ENCODE measurements around the gene NLGN1.

NLGN1 gene

DNA sequence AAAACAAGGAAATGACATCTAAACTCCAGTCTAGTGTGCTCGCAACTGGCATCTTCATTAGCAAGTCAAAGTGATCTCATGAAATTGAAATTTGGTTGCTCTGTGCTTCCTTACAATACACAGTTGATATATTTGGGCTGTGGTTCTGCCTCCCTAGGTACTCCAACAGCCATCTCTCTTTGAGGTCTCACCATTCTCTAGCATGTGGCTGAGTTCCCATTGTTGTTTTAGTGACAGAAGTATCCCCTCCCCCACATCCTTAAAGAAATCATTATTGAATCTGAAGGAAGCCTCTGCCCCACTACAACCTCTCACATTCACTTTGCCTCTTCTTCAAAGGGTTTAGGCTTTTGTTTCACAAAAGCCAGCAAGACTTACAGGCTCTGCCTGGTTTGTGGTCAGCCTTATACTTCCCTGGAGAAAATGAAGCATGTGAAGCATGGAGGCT lies 516.5 kb downstream of the NLGN1 start:
- DNase-seq = no peak
- H3K4me1 Mint-ChIP-seq = no peaks in the 10 kb centered on the region
- H3K27me3 Mint-ChIP-seq = no peaks in the 10 kb centered on the region
- no peak overlapping the region for H3K4me3 Mint-ChIP-seq
- no peak for ATAC-seq
- no peak overlapping the region for H3K27ac Mint-ChIP-seq
- H3K9me3 Mint-ChIP-seq = no peaks in the 10 kb centered on the region

DNA sequence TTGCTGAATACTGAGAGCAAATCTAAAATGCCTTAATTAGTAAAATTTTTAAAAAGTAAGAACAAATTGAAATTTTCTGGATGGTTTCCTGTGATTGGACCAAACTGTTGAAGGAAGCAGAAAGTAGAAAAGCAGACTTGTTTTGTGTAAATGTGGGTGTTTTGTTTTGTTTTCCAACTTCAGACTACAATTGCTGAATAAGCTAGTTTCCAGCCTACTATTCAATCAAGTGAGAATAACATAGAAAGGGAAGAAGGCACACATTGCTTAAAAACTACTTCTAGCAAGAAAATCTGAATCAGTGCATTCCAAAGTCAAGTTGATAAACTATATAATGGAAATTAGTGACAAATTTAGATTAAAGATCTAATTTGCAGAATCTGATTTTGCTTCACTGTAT lies 519.3 kb downstream of the NLGN1 start:
- H3K4me3 Mint-ChIP-seq = no peak overlapping the region
- no peak for DNase-seq
- no peaks in the 10 kb centered on the region for H3K27me3 Mint-ChIP-seq
- ATAC-seq = no peak
- no peak overlapping the region for H3K27ac Mint-ChIP-seq
- H3K9me3 Mint-ChIP-seq = no peaks in the 10 kb centered on the region
- H3K4me1 Mint-ChIP-seq = no peaks in the 10 kb centered on the region

DNA sequence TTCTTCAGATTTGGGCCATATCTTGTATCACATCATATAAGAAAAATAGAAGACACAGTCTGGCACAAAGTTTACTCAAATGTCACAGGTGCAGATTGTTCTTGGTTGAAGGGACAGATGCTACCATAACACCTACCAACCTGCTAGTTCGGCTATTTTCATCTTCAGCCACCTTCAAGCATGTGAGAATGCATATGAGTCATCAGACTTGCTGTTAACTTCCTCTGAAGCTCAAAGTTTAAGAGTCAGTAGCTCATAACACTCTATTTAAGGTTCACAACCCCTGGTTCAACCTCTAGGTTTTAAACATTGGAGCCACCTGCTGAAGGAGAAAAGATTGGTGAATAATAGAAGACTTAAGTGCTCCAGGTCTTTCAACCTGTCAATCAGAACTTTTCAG lies 522.8 kb downstream of the NLGN1 start:
- Mint-ChIP-seq H3K9me3 (no peaks in the 10 kb centered on the region), H3K27me3 (no peaks in the 10 kb centered on the region), H3K4me3 (no peak overlapping the region), H3K27ac (no peak overlapping the region), H3K4me1 (no peaks in the 10 kb centered on the region)
- ATAC-seq = no peak
- DNase-seq = no peak

DNA sequence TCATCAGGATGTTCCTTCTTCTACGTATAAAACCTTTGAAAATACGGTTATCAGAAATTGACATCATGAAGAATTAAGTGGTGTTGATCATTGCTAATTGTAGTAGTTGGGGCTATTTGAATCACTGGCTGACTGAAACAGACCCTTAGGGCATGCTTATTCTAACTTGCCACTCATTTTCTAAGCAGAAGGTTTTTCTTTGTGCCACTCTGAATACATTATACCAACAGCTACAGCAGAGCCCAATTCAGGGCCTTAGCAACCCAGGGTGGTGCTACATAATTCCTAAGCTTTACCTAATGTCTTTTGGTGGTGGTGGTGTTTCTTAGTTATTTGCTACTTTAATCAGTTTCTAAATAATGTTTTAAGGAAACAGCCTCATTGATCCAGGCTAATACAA lies 524.2 kb downstream of the NLGN1 start:
- DNase-seq (no peak), ATAC-seq (no peak)
- Mint-ChIP-seq H3K4me3 (no peak overlapping the region), H3K9me3 (no peaks in the 10 kb centered on the region), H3K27ac (no peak overlapping the region), H3K4me1 (no peaks in the 10 kb centered on the region), H3K27me3 (no peaks in the 10 kb centered on the region)

DNA sequence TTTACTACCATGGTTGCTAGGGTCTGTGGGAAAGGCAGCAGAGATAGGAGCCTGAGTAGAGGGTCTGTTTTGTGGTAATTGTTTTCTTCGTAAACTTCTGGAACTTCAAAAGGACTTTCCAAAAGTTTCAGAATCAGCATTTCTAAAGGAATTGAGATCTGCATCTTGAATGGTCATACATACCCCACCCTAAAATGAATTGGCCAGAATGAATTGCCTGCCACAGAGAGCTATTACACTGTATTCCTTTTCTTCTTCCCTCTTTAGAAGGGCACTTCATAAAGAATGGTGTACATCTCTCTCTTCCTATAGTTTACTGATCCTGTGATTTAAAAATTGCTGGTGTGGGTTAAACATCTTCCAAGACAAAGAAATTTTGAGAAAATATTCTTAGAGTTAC lies 525.7 kb downstream of the NLGN1 start:
- Mint-ChIP-seq H3K4me1 (no peaks in the 10 kb centered on the region), H3K27ac (no peak overlapping the region), H3K9me3 (no peaks in the 10 kb centered on the region), H3K27me3 (no peaks in the 10 kb centered on the region), H3K4me3 (no peak overlapping the region)
- DNase-seq (no peak), ATAC-seq (no peak)

DNA sequence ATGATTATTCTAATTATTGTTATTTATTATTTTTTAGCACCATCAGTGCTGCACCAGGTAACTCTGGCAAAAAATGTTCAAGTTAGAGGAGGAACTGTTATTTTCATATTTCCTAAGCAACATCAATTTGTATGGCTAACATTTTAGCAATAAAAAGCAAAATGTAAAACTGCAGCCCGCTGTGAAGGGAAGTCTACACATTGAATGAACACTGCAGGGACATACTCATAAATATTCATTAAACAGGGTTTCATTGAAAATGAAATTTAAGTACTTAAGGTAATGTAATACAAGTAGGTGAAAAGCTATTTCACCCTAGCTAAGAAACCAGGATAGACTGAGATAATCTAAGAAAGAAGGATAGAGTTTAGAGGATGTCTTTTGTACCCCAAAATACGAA lies 532.7 kb downstream of the NLGN1 start:
- Mint-ChIP-seq H3K27me3 (no peaks in the 10 kb centered on the region), H3K4me1 (no peaks in the 10 kb centered on the region), H3K9me3 (peaks cover 0 to 12% of the 10 kb centered on the region in 2 donors), H3K27ac (no peak overlapping the region), H3K4me3 (no peak overlapping the region)
- ATAC-seq = no peak
- DNase-seq = no peak

DNA sequence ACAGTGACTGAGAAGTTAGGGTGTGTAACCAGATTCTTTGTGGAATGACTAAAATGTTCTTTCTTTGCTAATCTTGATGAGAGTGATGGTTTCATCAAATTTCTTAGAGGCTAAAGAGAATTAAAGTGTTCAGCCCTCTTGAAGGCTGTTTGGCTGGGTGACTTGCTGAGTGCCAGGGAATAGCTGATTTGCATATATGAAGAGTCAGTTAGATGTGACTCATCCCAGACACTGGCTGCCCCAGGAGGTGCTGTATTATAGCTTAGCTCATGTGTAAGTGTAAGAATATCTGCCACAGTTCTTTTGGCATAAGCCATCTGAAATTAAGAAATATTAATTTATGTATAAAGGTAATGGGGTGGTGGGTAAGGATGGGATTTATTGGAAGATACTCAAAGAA lies 535.1 kb downstream of the NLGN1 start:
- Mint-ChIP-seq H3K27ac (no peak overlapping the region), H3K4me1 (no peaks in the 10 kb centered on the region), H3K4me3 (no peak overlapping the region), H3K27me3 (no peaks in the 10 kb centered on the region), H3K9me3 (peaks cover 0 to 12% of the 10 kb centered on the region in 2 donors)
- DNase-seq = no peak
- no peak for ATAC-seq

DNA sequence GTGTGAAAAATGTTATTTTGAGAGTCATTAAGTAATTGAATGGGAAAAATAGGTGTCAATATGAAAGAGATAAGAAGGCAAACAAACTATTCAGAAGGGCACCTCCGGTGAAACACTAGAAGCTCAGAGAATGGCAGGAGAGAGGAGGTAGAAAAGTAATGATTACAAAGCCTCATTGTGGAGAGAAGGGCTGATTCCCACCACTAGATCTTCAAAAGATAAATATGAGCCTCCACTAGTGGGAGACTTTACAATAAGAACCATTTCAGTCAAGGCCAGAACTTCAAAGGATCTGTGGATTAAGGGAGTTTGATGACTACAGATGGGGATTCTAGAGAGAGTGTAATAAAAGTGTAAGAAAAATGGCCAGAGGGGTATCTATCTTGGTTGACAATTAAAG lies 535.6 kb downstream of the NLGN1 start:
- Mint-ChIP-seq H3K9me3 (peaks cover 0 to 12% of the 10 kb centered on the region in 2 donors), H3K4me1 (no peaks in the 10 kb centered on the region), H3K4me3 (no peak overlapping the region), H3K27me3 (no peaks in the 10 kb centered on the region), H3K27ac (no peak overlapping the region)
- DNase-seq (no peak), ATAC-seq (no peak)

DNA sequence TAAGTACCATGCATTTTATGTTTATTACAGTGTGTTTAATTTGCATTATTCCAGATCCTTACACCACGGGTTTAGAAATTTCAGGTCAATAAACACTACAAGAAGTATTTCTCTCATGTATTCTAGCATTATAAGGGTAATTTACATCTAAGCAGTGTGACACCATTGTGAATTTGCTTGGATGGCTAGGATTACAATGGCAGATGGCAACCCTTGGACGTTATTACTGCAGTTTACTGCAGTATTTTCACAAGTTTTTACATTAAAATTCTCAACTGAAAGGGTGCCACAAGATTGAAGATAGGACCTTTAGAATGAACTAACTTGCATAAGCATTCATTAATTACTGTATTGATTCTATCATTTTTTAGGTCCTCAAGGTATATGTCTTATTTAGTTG lies 538.8 kb downstream of the NLGN1 start:
- no peak overlapping the region for H3K27ac Mint-ChIP-seq
- no peak for DNase-seq
- H3K27me3 Mint-ChIP-seq = no peaks in the 10 kb centered on the region
- peaks cover 0 to 10% of the 10 kb centered on the region in 2 donors for H3K9me3 Mint-ChIP-seq
- H3K4me1 Mint-ChIP-seq = no peaks in the 10 kb centered on the region
- H3K4me3 Mint-ChIP-seq = no peak overlapping the region
- ATAC-seq = no peak

DNA sequence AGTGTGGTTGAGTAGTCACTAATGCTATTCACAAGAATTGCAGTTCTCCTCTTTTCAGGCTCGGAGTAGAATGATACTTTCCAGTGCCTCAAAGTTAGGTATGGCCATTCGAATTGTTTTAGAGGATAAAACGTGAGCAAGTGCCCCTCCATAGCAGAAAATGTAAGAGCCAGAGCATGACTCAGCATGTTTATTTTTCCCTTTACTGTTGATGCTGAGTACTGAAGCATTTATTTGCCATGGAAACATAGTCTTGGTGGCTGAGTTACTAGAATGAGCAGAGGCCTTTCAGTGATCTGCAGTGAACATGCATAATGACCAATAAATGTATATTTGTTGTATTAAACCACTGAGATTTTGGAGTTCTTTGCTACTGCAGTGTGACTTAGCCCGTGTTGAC lies 540.6 kb downstream of the NLGN1 start:
- DNase-seq (no peak), ATAC-seq (no peak)
- Mint-ChIP-seq H3K27me3 (no peaks in the 10 kb centered on the region), H3K27ac (no peak overlapping the region), H3K4me3 (no peak overlapping the region), H3K9me3 (peaks cover 0 to under 1% of the 10 kb centered on the region in 2 donors), H3K4me1 (no peaks in the 10 kb centered on the region)

DNA sequence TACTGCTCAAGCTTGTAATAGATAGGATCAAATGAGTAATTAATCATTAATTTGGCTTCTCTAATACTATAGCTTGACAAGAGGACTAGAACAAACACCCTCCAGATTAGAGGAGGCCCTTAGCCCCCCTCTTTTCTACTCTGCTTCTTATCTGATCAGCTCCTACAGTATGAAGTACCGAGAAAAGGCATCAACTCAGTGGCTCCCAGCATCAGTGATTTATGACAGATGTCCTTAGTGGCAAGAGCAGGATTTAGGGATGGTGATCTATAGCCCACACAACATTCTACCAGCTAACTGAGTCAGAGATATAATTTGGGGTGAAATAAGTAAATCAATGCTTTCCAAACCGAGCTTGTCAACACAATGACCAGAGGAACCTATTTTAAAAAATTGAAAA lies 541.1 kb downstream of the NLGN1 start:
- no peak for ATAC-seq
- no peaks in the 10 kb centered on the region for H3K9me3 Mint-ChIP-seq
- DNase-seq = no peak
- no peak overlapping the region for H3K27ac Mint-ChIP-seq
- H3K4me3 Mint-ChIP-seq = no peak overlapping the region
- H3K4me1 Mint-ChIP-seq = no peaks in the 10 kb centered on the region
- H3K27me3 Mint-ChIP-seq = no peaks in the 10 kb centered on the region

DNA sequence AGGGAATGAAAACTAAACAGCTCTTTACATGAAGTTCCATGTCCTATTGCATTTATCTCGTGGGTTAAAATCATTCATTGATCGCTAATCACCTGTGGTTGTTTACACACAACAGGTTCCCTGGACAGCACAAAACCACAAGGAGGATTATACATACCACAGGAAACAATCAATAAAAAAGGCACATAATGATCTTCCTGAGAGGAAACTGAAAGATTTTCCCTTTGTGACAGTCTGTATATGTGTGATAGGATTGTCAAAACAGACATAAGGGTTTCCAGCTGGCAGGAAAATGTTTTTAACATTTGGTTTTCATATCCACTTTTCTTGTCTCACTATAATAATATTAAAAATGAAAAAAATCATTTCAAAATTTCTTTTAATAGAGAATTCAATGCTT lies 541.8 kb downstream of the NLGN1 start:
- no peaks in the 10 kb centered on the region for H3K27me3 Mint-ChIP-seq
- no peak overlapping the region for H3K27ac Mint-ChIP-seq
- no peak for ATAC-seq
- no peak overlapping the region for H3K4me3 Mint-ChIP-seq
- H3K9me3 Mint-ChIP-seq = no peaks in the 10 kb centered on the region
- no peak for DNase-seq
- H3K4me1 Mint-ChIP-seq = no peaks in the 10 kb centered on the region

DNA sequence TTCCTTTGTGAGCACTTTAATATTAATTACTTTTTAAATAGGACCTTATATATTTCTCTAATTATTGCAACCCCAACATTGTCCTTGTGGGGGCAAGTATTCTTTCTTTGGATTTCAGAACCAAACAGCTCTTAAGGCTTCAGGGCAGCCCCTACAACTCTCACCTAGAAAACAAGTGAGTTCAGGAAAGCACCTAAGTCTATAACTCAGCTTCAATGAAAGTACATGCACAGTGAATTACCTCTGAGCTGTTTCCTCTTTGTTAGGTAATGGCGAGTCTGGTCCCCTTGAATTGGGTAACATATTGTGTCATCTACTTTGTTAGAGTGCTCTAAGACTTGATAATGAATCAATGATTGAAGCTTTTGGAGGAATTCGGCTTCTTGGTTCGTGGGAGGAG lies 545.7 kb downstream of the NLGN1 start:
- ATAC-seq (no peak), DNase-seq (no peak)
- no peak overlapping the region for H3K27ac Mint-ChIP-seq
- H3K27me3 Mint-ChIP-seq = no peaks in the 10 kb centered on the region
- H3K4me3 Mint-ChIP-seq = no peak overlapping the region
- H3K9me3 Mint-ChIP-seq = no peaks in the 10 kb centered on the region
- H3K4me1 Mint-ChIP-seq = no peaks in the 10 kb centered on the region

DNA sequence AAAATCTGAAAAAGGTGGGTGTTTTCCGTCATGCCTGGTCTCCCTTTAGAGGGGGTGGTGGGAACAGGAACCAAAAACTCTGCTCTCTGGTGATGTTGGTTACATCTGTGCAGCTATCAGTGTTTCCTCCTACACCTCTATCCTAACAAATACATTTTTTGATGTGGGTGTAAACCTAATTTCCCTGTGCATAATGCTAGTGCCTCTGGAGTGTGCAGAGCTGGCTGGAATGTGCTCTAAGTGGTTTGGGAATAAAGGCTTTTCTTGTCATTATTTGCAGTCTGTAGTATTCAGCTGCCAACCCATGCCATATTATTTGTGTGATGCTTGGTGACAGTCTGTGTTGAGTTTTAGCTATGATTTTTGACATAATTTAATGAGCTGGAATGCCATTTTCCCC lies 547.6 kb downstream of the NLGN1 start:
- no peak overlapping the region for H3K27ac Mint-ChIP-seq
- DNase-seq = no peak
- ATAC-seq = no peak
- H3K4me1 Mint-ChIP-seq = no peaks in the 10 kb centered on the region
- no peaks in the 10 kb centered on the region for H3K27me3 Mint-ChIP-seq
- H3K4me3 Mint-ChIP-seq = no peak overlapping the region
- H3K9me3 Mint-ChIP-seq = no peaks in the 10 kb centered on the region

DNA sequence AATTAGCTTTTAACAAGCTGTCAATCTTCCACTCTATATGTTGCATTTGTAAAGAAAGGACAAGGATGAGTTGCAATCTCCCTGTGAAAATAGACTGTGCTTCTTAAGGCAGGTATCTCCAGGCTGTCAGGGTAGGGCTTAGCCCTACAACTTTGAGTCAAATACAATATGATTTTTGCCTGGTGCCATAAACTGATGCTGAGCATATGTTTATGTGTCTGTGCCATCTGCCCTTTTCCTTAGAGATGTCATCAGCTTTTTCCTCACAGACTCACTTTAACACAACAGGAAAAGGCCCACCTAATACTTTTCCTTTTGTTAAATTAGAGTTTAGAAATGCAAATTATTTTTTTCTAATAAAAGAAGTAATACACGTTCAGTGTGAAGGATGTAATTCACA lies 548.3 kb downstream of the NLGN1 start:
- Mint-ChIP-seq H3K4me1 (no peaks in the 10 kb centered on the region), H3K27ac (no peak overlapping the region), H3K27me3 (no peaks in the 10 kb centered on the region), H3K4me3 (no peak overlapping the region), H3K9me3 (no peaks in the 10 kb centered on the region)
- DNase-seq = no peak
- no peak for ATAC-seq

DNA sequence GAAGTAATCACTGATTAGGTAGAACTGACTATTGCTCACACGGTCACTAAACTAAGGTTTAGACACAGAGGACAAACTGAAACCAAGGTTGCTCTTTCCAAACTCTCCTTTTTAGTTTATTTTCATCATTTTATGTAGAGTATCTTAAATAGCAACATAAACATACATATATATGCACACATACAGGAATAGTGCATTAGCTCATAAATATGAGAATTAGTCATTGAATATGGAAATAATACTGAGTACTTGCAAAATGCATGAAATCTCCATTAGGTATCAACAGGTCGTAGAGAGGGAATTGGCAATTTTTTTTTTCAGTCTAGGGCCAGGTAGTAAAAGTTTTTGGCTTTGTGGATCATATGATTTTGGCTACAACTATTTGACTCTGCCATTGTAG lies 557.1 kb downstream of the NLGN1 start:
- H3K27me3 Mint-ChIP-seq = no peaks in the 10 kb centered on the region
- no peak overlapping the region for H3K4me3 Mint-ChIP-seq
- no peak overlapping the region for H3K27ac Mint-ChIP-seq
- no peaks in the 10 kb centered on the region for H3K4me1 Mint-ChIP-seq
- DNase-seq = no peak
- no peak for ATAC-seq
- peaks cover 0 to 4% of the 10 kb centered on the region in 2 donors for H3K9me3 Mint-ChIP-seq

DNA sequence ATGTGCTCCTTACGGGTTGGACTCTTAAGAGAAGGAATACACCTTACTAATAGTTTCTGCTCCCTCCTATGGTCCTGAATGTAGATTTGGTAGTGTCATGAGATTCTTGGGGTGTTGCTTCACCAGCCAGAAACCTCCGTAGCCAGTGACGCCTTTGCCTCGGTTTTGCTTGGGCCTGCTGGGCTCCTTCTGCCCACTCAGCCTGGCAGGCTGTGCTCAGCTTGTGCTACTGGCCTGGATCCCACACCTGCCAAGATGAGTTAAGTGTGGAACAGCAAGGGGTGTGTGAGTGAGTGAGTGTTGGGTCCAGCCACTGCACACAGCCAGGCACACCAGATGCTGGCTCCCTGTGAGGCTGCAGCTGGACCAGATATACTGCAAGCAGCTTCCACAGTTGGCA lies 560.1 kb downstream of the NLGN1 start:
- H3K4me3 Mint-ChIP-seq = no peak overlapping the region
- H3K4me1 Mint-ChIP-seq = no peaks in the 10 kb centered on the region
- H3K27ac Mint-ChIP-seq = no peak overlapping the region
- ATAC-seq (no peak), DNase-seq (no peak)
- H3K27me3 Mint-ChIP-seq = no peaks in the 10 kb centered on the region
- peaks cover 0 to 4% of the 10 kb centered on the region in 2 donors for H3K9me3 Mint-ChIP-seq

DNA sequence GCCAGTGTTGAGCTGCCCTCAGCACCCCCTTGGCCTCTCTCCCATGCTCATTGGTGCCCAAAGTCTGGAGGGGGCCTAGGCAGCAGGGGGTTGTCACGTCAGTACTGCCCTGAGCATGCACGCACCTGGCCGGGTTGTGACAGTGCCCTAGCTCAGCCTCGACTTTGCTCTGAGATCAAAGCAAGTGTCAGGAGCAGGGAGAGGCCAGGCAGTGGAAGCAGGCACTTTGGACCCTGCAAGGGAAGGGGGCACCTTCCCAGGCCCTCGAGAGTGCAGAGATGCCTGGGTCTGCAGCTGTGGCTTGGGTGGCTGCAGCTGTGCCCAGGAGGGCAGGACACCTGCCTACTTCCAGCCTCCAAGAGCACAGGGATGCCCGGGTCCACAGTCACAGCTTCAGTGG lies 561.3 kb downstream of the NLGN1 start:
- no peak overlapping the region for H3K27ac Mint-ChIP-seq
- DNase-seq (no peak), ATAC-seq (peak; percentile 37)
- H3K4me1 Mint-ChIP-seq = no peaks in the 10 kb centered on the region
- H3K9me3 Mint-ChIP-seq = peaks cover 0 to 6% of the 10 kb centered on the region in 2 donors
- no peaks in the 10 kb centered on the region for H3K27me3 Mint-ChIP-seq
- H3K4me3 Mint-ChIP-seq = no peak overlapping the region

Data from stimulated activated naive CD8-positive, alpha-beta T cell treated with anti-CD3 and anti-CD28 coated beads, Interleukin-15, amount 100 ng/mL, for 72 hours (primary cell).